Activated T-cell treated with anti-CD3 and anti-CD28 coated beads, Interleukin-2, amount 50 U/mL, for 72 hours (primary cell): ENCODE measurements around the gene SRSF4. TPM values are rescaled to one million over a fixed set of nuclear protein-coding genes. Genes with fewer than 3 reads are reported as not detected.
"Not testable (repeated sequence)": the region's sequence is repeated elsewhere in the genome, so short reads cannot be mapped to it uniquely, and the experiment has no call there.

Experiments used
- ATAC-seq, 2 donors: fragments of 150-1000 bp; cut with Tn5 transposase; replicated peaks in 1 of 2; 2 replicates each; pipeline ENCODE4 v1.10.0; 2021; ENCODE audit warnings: moderate library complexity in 2 of 2, mild to moderate bottlenecking in 1 of 2
- DNase-seq, 2 donors: peaks; one replicate each; pipeline ENCODE4 v3.0.0; 2021 to 2022; ENCODE audit warnings: mixed read lengths in 1 of 2
- H3K27ac Mint-ChIP-seq: one replicate; pipeline ENCODE4 v1.8.0; 2022; ENCODE audit warnings: mild to moderate bottlenecking, moderate library complexity, mixed read lengths
- H3K27me3 Mint-ChIP-seq: one replicate; pipeline ENCODE4 v1.8.0; 2022; ENCODE audit warnings: low read depth, mixed read lengths
- H3K36me3 Mint-ChIP-seq, 2 donors: one replicate each; pipeline ENCODE4 v1.8.0; 2022; ENCODE audit warnings: mixed read lengths in 2 of 2, mild to moderate bottlenecking in 1 of 2; ENCODE audit not compliant: insufficient read depth in 2 of 2
- H3K4me1 Mint-ChIP-seq: one replicate; pipeline ENCODE4 v1.8.0; 2022; ENCODE audit warnings: low read depth, mixed read lengths
- H3K4me3 Mint-ChIP-seq, 2 donors: one replicate each; pipeline ENCODE4 v1.8.0; 2022; ENCODE audit warnings: mild to moderate bottlenecking in 2 of 2, mixed read lengths in 2 of 2, moderate library complexity in 2 of 2
- H3K9me3 Mint-ChIP-seq, 2 donors: one replicate each; pipeline ENCODE4 v1.8.0; 2022; ENCODE audit warnings: mixed read lengths in 2 of 2
- total RNA-seq, 2 donors: library from RNA; stranded (reverse); gene quantifications; one replicate each; pipeline ENCODE4 v1.2.3, GENCODE V29; 2022

SRSF4 gene
- total RNA-seq, 2 donors from 2014 or later = 123 to 141 TPM

GRCh38 chr1:29169976-29170375, 11.7 kb downstream of the SRSF4 start:
- Mint-ChIP-seq H3K36me3 (peaks cover 9 to 38% of the 10 kb centered on the region in 2 donors), H3K27me3 (no peaks in the 10 kb centered on the region), H3K27ac (peak overlapping the region; percentile 46), H3K9me3 (no peaks in the 10 kb centered on the region), H3K4me3 (peak overlapping the region in 1 of 2 donors; percentile 40), H3K4me1 (peaks cover 62% of the 10 kb centered on the region)
- DNase-seq (no peak), ATAC-seq (no peak)

- ATAC-seq (no peak), DNase-seq (no peak)
- Mint-ChIP-seq H3K4me3 (no peak overlapping the region), H3K9me3 (no peaks in the 10 kb centered on the region), H3K4me1 (peaks cover 65% of the 10 kb centered on the region), H3K27me3 (no peaks in the 10 kb centered on the region), H3K27ac (no peak overlapping the region), H3K36me3 (peaks cover 10 to 38% of the 10 kb centered on the region in 2 donors)
Measured at GRCh38 chr1:29167904-29168303, 13.8 kb downstream of the SRSF4 start.

GRCh38 chr1:29166291-29166878, 15.3 kb downstream of the SRSF4 start:
- Mint-ChIP-seq H3K4me1 (peaks cover 50% of the 10 kb centered on the region), H3K9me3 (no peaks in the 10 kb centered on the region), H3K27ac (peak overlapping the region; percentile 50), H3K4me3 (no peak overlapping the region), H3K27me3 (no peaks in the 10 kb centered on the region), H3K36me3 (peaks cover 10 to 37% of the 10 kb centered on the region in 2 donors)
- DNase-seq (no peak), ATAC-seq (peak; percentile 19 to 41)

GRCh38 chr1:29164588-29164987, 17.1 kb downstream of the SRSF4 start:
- DNase-seq = no peak
- H3K9me3 Mint-ChIP-seq = no peaks in the 10 kb centered on the region
- peaks cover 33% of the 10 kb centered on the region for H3K4me1 Mint-ChIP-seq
- no peak overlapping the region for H3K4me3 Mint-ChIP-seq
- H3K27me3 Mint-ChIP-seq = no peaks in the 10 kb centered on the region
- H3K27ac Mint-ChIP-seq = peak overlapping the region; percentile 48
- H3K36me3 Mint-ChIP-seq = peaks cover 10 to 30% of the 10 kb centered on the region in 2 donors
- ATAC-seq = no peak

- no peaks in the 10 kb centered on the region for H3K9me3 Mint-ChIP-seq
- DNase-seq (no peak), ATAC-seq (no peak)
- no peaks in the 10 kb centered on the region for H3K27me3 Mint-ChIP-seq
- H3K4me1 Mint-ChIP-seq = peaks cover 25% of the 10 kb centered on the region
- H3K4me3 Mint-ChIP-seq = no peak overlapping the region
- no peak overlapping the region for H3K27ac Mint-ChIP-seq
- peaks cover 9 to 32% of the 10 kb centered on the region in 2 donors for H3K36me3 Mint-ChIP-seq
Measured at GRCh38 chr1:29162476-29163138, 19.1 kb downstream of the SRSF4 start.

GRCh38 chr1:29162025-29162424, 19.7 kb downstream of the SRSF4 start:
- DNase-seq (no peak), ATAC-seq (no peak)
- Mint-ChIP-seq H3K9me3 (no peaks in the 10 kb centered on the region), H3K4me1 (peaks cover 25% of the 10 kb centered on the region), H3K27ac (no peak overlapping the region), H3K4me3 (no peak overlapping the region), H3K36me3 (peaks cover 9 to 29% of the 10 kb centered on the region in 2 donors), H3K27me3 (no peaks in the 10 kb centered on the region)

- no peak overlapping the region for H3K27ac Mint-ChIP-seq
- ATAC-seq (no peak), DNase-seq (no peak)
- no peak overlapping the region for H3K4me3 Mint-ChIP-seq
- H3K9me3 Mint-ChIP-seq = no peaks in the 10 kb centered on the region
- H3K27me3 Mint-ChIP-seq = no peaks in the 10 kb centered on the region
- H3K4me1 Mint-ChIP-seq = peaks cover 11% of the 10 kb centered on the region
- H3K36me3 Mint-ChIP-seq = peaks cover 8 to 29% of the 10 kb centered on the region in 2 donors
Measured at GRCh38 chr1:29159773-29160172, 21.9 kb downstream of the SRSF4 start.

- DNase-seq = no peak
- Mint-ChIP-seq H3K9me3 (no peaks in the 10 kb centered on the region), H3K27me3 (no peaks in the 10 kb centered on the region), H3K27ac (no peak overlapping the region), H3K4me3 (no peak overlapping the region), H3K4me1 (no peaks in the 10 kb centered on the region), H3K36me3 (peaks cover 6 to 32% of the 10 kb centered on the region in 2 donors)
- ATAC-seq = no peak
Measured at GRCh38 chr1:29157269-29157601, 24.5 kb downstream of the SRSF4 start.

GRCh38 chr1:29156543-29157268, 25.0 kb downstream of the SRSF4 start:
- ATAC-seq (no peak), DNase-seq (no peak)
- H3K27ac Mint-ChIP-seq = no peak overlapping the region
- H3K9me3 Mint-ChIP-seq = no peaks in the 10 kb centered on the region
- H3K4me1 Mint-ChIP-seq = no peaks in the 10 kb centered on the region
- H3K27me3 Mint-ChIP-seq = no peaks in the 10 kb centered on the region
- H3K36me3 Mint-ChIP-seq = peaks cover 6 to 36% of the 10 kb centered on the region in 2 donors
- H3K4me3 Mint-ChIP-seq = no peak overlapping the region

GRCh38 chr1:29152046-29152805, 29.5 kb downstream of the SRSF4 start:
- Mint-ChIP-seq H3K27me3 (no peaks in the 10 kb centered on the region), H3K4me1 (no peaks in the 10 kb centered on the region), H3K4me3 (no peak overlapping the region), H3K36me3 (peaks cover 16 to 63% of the 10 kb centered on the region in 2 donors), H3K27ac (no peak overlapping the region), H3K9me3 (no peaks in the 10 kb centered on the region)
- ATAC-seq = no peak
- DNase-seq = no peak

- H3K27ac Mint-ChIP-seq, H3K4me3 Mint-ChIP-seq, H3K9me3 Mint-ChIP-seq, H3K4me1 Mint-ChIP-seq, H3K27me3 Mint-ChIP-seq, ATAC-seq, DNase-seq: not testable (repeated sequence)
- peaks cover 19 to 71% of the 10 kb centered on the region in 2 donors for H3K36me3 Mint-ChIP-seq
Measured at GRCh38 chr1:29150346-29150745, 31.4 kb downstream of the SRSF4 start.

GRCh38 chr1:29148656-29149491, 32.8 kb downstream of the SRSF4 start:
- DNase-seq = no peak
- H3K36me3 Mint-ChIP-seq = peaks cover 19 to 70% of the 10 kb centered on the region in 2 donors
- no peaks in the 10 kb centered on the region for H3K9me3 Mint-ChIP-seq
- ATAC-seq = no peak
- no peaks in the 10 kb centered on the region for H3K4me1 Mint-ChIP-seq
- no peak overlapping the region for H3K4me3 Mint-ChIP-seq
- no peaks in the 10 kb centered on the region for H3K27me3 Mint-ChIP-seq
- no peak overlapping the region for H3K27ac Mint-ChIP-seq
